MM.1S (cell line): ENCODE measurements around the gene TPCN1.

Source experiments
- CTCF ChIP-seq: fragments of 300-600 bp; sonication (generic); IDR thresholded peaks from 2 replicates; pipeline ENCODE4 v1.5.1; 2016; ENCODE audit warnings: antibody characterized with exemption, low read length, mixed read lengths
- EZH2 ChIP-seq: fragments of 300-600 bp; sonication (generic); optimal IDR thresholded peaks from 2 replicates; pipeline ENCODE3; 2017; ENCODE audit warnings: low read depth, mild to moderate bottlenecking, antibody characterized with exemption, low read length, mixed read lengths
- EZH2phosphoT487 ChIP-seq: fragments of 300-600 bp; sonication (generic); IDR thresholded peaks from 2 replicates; pipeline ENCODE4 v1.6.1; 2018; ENCODE audit warnings: antibody characterized with exemption, low read length

- no peak for TF ChIP-seq CTCF
- no peak for TF ChIP-seq EZH2phosphoT487
- no peak for TF ChIP-seq EZH2
Measured at GRCh38 chr12:113216027-113216426, 5.2 kb upstream of the TPCN1 start.
